Thymus (tissue), 11 donors: ENCODE results near the gene SLC25A38. TPM values are rescaled to one million over a fixed set of nuclear protein-coding genes. Genes with fewer than 3 reads are reported as not detected.

Source experiments
- DNase-seq, 9 donors: peaks; one replicate each; pipeline ENCODE4 v3.0.0-alpha.2; 2013; ENCODE audit warnings: low spot score in 9 of 9, low read depth in 6 of 9, missing footprints in 1 of 9
- H3K27ac ChIP-seq, 2 donors: one replicate each; pipeline ENCODE4 v1.5.1; 2013; ENCODE audit warnings: control low read depth in 1 of 2, low read depth in 1 of 2, low read length in 1 of 2, mild to moderate bottlenecking in 1 of 2, moderate library complexity in 1 of 2
- H3K27me3 ChIP-seq, 2 donors: one replicate each; pipeline ENCODE4 v1.5.1; 2013; ENCODE audit warnings: low read length in 1 of 2; ENCODE audit not compliant: control insufficient read depth in 2 of 2, insufficient read depth in 1 of 2
- H3K36me3 ChIP-seq, 2 donors: one replicate each; pipeline ENCODE4 v1.5.1; 2013; ENCODE audit warnings: low read length in 1 of 2, mild to moderate bottlenecking in 1 of 2, moderate library complexity in 1 of 2; ENCODE audit not compliant: control insufficient read depth in 2 of 2, insufficient read depth in 2 of 2
- H3K4me1 ChIP-seq, 2 donors: one replicate each; pipeline ENCODE4 v1.5.1; 2013; ENCODE audit warnings: low read length in 2 of 2; ENCODE audit not compliant: control insufficient read depth in 2 of 2, insufficient read depth in 2 of 2
- H3K4me3 ChIP-seq, 2 donors: one replicate each; pipeline ENCODE4 v1.5.1; 2013; ENCODE audit warnings: low read length in 2 of 2, control low read depth in 1 of 2, mild to moderate bottlenecking in 1 of 2
- H3K9me3 ChIP-seq, 2 donors: one replicate each; pipeline ENCODE4 v1.5.1; 2013; ENCODE audit warnings: low read length in 1 of 2, mild to moderate bottlenecking in 1 of 2; ENCODE audit not compliant: control insufficient read depth in 2 of 2, insufficient read depth in 1 of 2
- WGBS: extraction: QIAGEN DNeasy Blood & Tissue Kit; methylation state at CpG from one replicate; pipeline ENCODE4 v1.1.7; 2013; 5-methylcytosine and 5-hydroxymethylcytosine counted together
- polyA plus RNA-seq: library from polyadenylated mRNA; stranded (reverse); fragments of 200-250 nt; gene quantifications from one replicate; pipeline ENCODE4 v1.2.3, GENCODE V29; 2013
- total RNA-seq: library from RNA; stranded (reverse); fragments of 120-200 nt; gene quantifications from one replicate; pipeline ENCODE4 v1.2.4, GENCODE V29; 2013
- donor health status: healthy.

The SLC25A38 gene
- total and polyA plus RNA-seq, 2 donors: 26.3 to 39.6 TPM

DNA sequence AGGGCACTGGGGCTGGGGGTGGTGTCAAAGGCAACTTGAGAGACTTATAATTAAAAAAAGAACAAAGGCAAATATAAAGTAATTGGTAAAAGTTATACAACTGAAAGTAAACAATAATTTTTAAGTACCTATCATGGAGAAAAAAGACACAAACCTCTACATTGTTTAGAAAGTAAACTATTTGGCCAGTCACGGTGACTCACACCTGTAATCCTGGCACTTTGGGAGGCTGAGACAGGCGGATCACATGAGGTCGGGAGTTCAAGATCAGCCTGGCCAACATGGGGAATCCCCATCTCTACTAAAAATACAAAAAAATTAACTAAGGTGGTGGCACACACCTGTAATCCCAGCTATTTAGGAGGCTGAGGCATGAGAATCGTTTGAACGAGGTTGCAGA lies 49.2 kb downstream of the SLC25A38 start:
- H3K4me1 ChIP-seq: no peaks in the 10 kb centered on the region
- no peak overlapping the region for H3K27ac ChIP-seq
- H3K36me3 ChIP-seq: no peaks in the 10 kb centered on the region
- no peak overlapping the region for H3K4me3 ChIP-seq
- DNase-seq: no peak
- no peaks in the 10 kb centered on the region for H3K9me3 ChIP-seq
- 92% methylated on average over 5 of the region's 5 CpGs for WGBS
- peaks cover 0 to 3% of the 10 kb centered on the region in 2 donors for H3K27me3 ChIP-seq

GRCh38 chr3:39433642-39434041 lies 50.5 kb downstream of the SLC25A38 start:
- no peak overlapping the region for H3K27ac ChIP-seq
- H3K4me3 ChIP-seq: no peak overlapping the region
- no peaks in the 10 kb centered on the region for H3K4me1 ChIP-seq
- H3K9me3 ChIP-seq: no peaks in the 10 kb centered on the region
- peaks cover 0 to 3% of the 10 kb centered on the region in 2 donors for H3K27me3 ChIP-seq
- no peaks in the 10 kb centered on the region for H3K36me3 ChIP-seq
- WGBS: 95% methylated on average over 3 of the region's 3 CpGs
- DNase-seq: no peak

DNA sequence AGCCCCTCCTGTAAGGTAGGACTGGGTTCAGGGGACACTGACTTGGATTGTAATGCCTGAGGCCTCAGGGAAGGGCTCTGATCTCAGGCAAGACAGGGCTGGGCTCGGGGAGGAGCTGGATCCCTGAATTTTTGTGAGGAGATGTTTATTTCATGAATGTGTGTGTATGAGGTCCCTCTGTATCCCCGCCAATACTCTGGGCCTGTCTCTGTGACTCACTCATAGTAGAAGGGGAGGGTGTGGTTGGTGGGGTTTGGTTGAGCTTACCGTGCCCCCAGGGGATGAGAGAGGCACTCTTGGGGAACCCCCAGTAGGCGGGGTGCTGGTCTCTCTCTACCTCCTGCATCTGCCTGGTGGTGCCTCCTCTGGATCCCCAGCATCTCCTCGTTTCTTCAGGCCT lies 51.4 kb downstream of the SLC25A38 start:
- Histone ChIP-seq H3K27me3 (no peaks in the 10 kb centered on the region), H3K36me3 (no peaks in the 10 kb centered on the region), H3K27ac (no peak overlapping the region), H3K4me3 (no peak overlapping the region), H3K4me1 (no peaks in the 10 kb centered on the region), H3K9me3 (no peaks in the 10 kb centered on the region)
- 90% methylated on average over 5 of the region's 5 CpGs for WGBS
- no peak for DNase-seq

DNA sequence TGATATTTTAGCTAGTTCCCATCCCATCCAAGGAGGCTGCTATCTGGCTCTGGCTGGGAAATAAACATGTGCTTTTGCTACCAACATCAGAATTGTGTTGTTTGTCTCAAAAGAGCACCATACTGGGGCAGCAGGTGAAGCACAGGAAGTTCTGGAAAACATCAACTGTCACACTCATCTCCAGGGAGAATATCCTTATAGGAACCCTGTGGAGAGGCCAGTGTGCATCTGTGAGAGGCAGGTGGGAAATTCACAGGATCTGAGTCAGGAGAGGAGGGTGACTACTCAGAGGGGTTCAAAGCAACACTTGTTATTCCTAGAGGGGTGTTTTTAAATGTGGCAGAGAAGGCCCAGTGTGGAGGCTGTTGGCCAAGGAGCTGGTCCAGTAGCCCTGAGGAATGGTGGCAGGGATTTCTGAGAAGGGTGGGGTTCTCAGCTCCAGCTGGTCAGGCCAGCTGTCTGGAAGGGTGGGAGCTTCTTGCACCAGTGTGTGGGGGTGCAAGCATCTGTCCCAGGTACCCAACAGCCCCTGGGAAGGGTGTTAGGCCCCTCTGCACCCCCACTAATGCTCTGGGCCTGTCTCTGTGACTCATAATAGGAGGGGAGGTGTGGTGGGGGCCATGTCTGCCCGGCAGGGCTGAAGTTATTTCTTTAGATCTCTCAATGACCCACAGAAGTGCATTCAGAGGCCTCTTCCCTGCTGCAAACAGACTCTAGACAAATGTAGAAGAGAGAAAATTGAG lies 52.0 kb downstream of the SLC25A38 start:
- H3K4me3 ChIP-seq: no peak overlapping the region
- no peaks in the 10 kb centered on the region for H3K27me3 ChIP-seq
- H3K9me3 ChIP-seq: no peaks in the 10 kb centered on the region
- H3K27ac ChIP-seq: no peak overlapping the region
- whole genome bisulfite sequencing: 88% methylated on average over 1 of the region's 1 CpG
- H3K36me3 ChIP-seq: no peaks in the 10 kb centered on the region
- no peaks in the 10 kb centered on the region for H3K4me1 ChIP-seq
- no peak for DNase-seq

DNA sequence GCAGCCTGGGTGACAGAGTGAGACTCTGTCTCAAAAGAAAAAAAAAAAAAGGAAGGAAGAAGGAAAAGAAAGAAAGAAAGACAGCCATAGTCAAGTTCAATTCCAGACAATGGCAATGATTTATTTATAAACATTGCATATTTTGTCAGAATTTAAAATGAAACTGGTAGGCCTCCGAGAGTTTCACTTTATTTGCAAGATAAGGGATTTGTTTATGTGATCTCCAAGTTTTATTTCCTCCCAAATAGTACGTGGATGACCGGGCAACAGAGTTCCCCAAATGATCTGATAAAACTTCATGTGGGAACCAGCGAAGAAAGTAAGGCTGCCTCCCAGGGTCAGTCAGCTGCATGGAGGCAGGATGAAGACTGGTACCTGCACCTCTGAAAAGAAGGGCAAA lies 55.7 kb downstream of the SLC25A38 start:
- 96% methylated on average over 4 of the region's 4 CpGs for WGBS
- no peak overlapping the region for H3K4me3 ChIP-seq
- DNase-seq: no peak
- H3K27ac ChIP-seq: no peak overlapping the region
- H3K9me3 ChIP-seq: no peaks in the 10 kb centered on the region
- no peaks in the 10 kb centered on the region for H3K4me1 ChIP-seq
- no peaks in the 10 kb centered on the region for H3K27me3 ChIP-seq
- no peaks in the 10 kb centered on the region for H3K36me3 ChIP-seq

DNA sequence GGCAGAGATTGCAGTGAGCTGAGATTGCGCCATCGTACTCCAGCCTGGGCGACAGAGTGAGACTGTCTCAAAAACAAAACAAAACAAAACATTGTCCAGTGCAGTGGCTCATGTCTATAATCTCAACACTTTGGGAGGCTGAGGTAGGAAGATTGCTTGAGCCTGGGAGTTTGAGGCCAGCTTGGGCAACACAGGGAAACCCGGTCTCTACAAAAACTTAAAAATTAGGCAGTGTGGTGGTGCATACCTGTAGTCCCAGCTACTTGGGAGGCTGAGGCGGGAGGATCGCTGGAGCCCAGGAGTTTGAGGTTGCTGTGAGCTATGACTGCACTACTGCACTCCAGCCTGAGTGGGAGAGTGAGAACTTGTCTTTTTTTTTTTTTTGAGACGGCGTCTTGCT lies 57.1 kb downstream of the SLC25A38 start:
- Histone ChIP-seq H3K27ac (no peak overlapping the region), H3K9me3 (no peaks in the 10 kb centered on the region), H3K4me1 (no peaks in the 10 kb centered on the region), H3K27me3 (no peaks in the 10 kb centered on the region), H3K4me3 (no peak overlapping the region), H3K36me3 (no peaks in the 10 kb centered on the region)
- DNase-seq: no peak
- 92% methylated on average over 8 of the region's 8 CpGs for WGBS

DNA sequence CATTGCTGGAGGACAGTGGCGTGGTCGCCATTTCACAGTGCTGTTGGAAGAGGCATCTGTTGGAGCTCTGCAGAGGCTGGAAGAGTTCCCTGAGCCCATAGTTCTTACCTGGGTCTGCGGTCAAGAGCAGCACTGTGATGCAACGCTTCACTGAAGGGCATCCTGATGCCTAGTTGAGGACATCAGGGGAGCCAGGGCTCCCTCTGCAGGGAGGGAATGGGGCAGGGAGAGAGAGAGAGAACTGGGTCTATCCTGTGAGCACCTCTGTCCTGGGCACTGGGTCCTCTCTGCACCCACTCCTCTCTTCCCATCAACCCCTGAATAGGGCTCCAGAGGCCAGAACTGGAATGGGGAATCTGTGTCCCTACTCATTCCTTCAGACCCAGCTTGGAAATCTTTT lies 60.4 kb downstream of the SLC25A38 start:
- 95% methylated on average over 4 of the region's 4 CpGs for WGBS
- no peaks in the 10 kb centered on the region for H3K36me3 ChIP-seq
- no peak overlapping the region for H3K4me3 ChIP-seq
- no peaks in the 10 kb centered on the region for H3K4me1 ChIP-seq
- H3K27ac ChIP-seq: no peak overlapping the region
- H3K27me3 ChIP-seq: peaks cover 0 to 2% of the 10 kb centered on the region in 2 donors
- no peak for DNase-seq
- no peaks in the 10 kb centered on the region for H3K9me3 ChIP-seq

GRCh38 chr3:39445927-39446326 lies 62.8 kb downstream of the SLC25A38 start:
- no peak overlapping the region for H3K27ac ChIP-seq
- DNase-seq: no peak
- no peak overlapping the region for H3K4me3 ChIP-seq
- no peaks in the 10 kb centered on the region for H3K4me1 ChIP-seq
- no peaks in the 10 kb centered on the region for H3K36me3 ChIP-seq
- WGBS: 87% methylated on average over 2 of the region's 2 CpGs
- peaks cover 0 to 2% of the 10 kb centered on the region in 2 donors for H3K27me3 ChIP-seq
- no peaks in the 10 kb centered on the region for H3K9me3 ChIP-seq

DNA sequence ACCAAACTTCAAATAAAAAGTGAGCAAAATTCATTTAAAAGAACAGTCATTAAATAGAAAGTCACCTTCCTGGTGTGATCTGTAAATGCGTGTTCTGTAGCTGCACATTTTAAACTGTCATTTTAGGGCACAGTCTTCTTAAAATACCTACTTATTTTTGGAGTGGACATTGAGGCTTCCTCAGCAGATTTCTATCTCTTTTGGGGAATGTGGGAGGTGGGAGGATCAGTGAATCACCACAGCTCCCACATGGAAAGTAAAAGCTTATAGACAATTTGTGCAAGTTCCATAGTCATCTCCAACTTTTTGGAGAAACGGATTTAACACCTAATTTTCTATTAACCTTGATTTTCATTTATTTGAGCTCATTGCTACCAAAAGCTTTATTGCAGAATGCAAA lies 63.3 kb downstream of the SLC25A38 start:
- H3K9me3 ChIP-seq: no peaks in the 10 kb centered on the region
- peaks cover 0 to 2% of the 10 kb centered on the region in 2 donors for H3K27me3 ChIP-seq
- no peak overlapping the region for H3K27ac ChIP-seq
- WGBS: 98% methylated on average over 2 of the region's 2 CpGs
- H3K36me3 ChIP-seq: no peaks in the 10 kb centered on the region
- no peak overlapping the region for H3K4me3 ChIP-seq
- H3K4me1 ChIP-seq: no peaks in the 10 kb centered on the region
- DNase-seq: no peak
